ENCODE data around the gene MLLT1.

DNA sequence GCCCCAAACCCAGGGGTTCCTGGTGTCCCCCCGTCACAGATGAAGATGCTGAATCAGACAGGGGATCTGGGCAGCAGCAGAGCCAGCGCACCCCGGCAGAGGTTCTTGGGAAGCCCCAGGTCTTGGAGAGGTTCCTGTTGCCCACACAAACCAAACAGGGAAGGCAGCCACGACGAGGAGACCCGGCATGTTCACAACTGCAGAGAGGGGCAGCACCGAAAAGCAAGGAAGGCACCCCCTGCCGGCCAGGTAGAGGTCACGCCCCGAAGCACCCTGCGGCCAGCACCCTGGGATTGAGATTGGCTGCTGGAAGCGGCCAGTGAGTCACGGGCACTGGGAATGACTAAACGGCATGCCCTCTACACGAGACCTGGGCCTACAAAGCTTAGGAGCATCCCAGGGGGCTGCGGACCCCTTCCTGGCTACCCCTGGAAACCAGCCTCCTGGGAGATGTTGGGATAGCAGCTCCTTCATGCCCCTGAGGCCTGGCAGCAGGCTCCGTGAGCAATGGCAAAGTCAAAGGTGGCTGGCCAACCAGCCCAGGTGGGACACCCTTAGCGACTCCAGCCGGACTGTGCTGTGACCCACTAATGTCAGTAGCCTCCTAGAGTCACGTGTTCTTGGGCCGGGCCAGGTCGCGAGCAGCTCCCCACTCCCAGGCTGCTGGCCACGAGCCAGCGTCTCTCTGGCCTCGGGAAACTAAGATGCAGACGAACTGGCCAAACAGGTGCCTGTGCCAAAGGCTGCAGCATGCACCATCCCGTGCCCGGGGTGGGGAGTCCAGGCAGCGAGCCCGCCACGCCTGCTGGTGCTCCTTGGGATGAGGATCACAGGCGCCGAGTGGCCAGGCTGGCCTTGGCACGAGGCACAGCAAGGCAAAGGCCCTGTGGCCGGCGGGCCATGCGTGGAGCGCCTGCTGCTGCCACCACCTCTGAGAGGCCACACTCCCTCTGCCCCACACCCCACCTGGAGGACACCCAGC lies 43.2 kb downstream of the MLLT1 start:
- TF ChIP-seq, protein P1, sequence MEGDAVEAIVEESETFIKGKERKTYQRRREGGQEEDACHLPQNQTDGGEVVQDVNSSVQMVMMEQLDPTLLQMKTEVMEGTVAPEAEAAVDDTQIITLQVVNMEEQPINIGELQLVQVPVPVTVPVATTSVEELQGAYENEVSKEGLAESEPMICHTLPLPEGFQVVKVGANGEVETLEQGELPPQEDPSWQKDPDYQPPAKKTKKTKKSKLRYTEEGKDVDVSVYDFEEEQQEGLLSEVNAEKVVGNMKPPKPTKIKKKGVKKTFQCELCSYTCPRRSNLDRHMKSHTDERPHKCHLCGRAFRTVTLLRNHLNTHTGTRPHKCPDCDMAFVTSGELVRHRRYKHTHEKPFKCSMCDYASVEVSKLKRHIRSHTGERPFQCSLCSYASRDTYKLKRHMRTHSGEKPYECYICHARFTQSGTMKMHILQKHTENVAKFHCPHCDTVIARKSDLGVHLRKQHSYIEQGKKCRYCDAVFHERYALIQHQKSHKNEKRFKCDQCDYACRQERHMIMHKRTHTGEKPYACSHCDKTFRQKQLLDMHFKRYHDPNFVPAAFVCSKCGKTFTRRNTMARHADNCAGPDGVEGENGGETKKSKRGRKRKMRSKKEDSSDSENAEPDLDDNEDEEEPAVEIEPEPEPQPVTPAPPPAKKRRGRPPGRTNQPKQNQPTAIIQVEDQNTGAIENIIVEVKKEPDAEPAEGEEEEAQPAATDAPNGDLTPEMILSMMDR (IDR thresholded peaks at IDR 0.05) = no peak
- no peak for TF ChIP-seq EZH2 (IDR thresholded peaks at IDR 0.05; ENCODE audit: borderline replicate concordance, insufficient read depth, low read depth, low read length, poor library complexity, severe bottlenecking)

Measured in B cell (primary cell).